HG02763 (cell line): ENCODE data around the gene MATN4.

Source experiments
- ATAC-seq: cut with Tn5 transposase; IDR thresholded peaks from one replicate; pipeline ENCODE4 v1.9.1; 2021; ENCODE audit warnings: mild to moderate bottlenecking, moderate library complexity; ENCODE audit not compliant: unreplicated experiment

MATN4 gene

GRCh38 chr20:45254383-45255262, 53.5 kb downstream of the MATN4 start, which contains the start of gene SLPI:
Gene SLPI (minus strand): TSS chr20:45254564. CDS start chr20:45254543, 21 bp downstream.
- ATAC-seq, result no peak

DNA sequence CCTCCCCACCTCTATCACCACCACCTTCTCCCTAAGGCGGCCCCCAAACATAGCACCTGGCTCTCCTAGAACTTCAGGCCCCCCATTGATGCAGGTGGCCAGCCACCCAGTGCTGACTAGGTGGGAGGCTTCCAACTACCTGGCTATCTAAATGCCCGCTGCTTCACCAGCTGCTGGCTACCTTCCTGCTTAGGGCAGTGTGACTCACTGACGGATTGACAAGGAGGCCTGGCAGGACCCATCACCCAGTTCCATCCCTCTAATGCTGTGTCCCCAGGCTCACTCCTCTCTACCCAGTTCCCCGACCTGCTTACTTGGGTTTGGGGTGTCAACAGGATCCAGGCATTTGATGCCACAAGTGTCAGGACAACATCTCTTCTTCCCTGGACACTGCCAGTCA, 54.8 kb downstream of the MATN4 start:
- ATAC-seq, result no peak

DNA sequence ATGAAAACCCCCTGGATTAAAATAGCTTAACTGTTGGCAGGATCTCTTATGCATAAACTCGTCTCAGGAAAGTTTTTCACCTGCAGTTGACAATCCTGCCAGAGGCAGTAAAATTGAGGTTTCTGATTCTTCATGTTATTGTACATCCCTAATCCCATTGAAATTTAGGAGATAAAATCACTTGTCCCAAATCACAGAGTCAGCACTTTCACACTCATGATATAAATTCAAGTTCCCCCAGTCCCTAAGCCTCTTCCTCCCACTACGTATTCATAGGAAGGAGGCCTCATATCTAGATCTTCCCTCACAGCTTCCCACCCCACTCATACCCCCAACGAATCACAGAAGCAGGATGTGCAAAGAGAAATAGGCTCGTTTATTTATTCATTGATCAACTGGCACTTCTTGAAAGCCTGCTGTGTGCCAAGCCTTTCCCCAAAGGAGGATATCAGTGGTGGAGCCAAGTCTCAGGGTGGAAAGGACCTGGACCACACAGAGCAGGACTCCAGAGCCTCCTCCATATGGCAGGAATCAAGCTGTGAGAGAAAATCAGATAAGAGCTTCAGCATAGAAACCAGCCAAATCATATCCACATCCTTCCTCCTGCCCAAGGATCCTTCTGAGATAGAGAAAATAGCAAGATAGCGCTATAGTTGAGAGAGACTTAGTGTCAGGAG, 56.1 kb downstream of the MATN4 start:
- no peak for ATAC-seq

- no peak for ATAC-seq
Measured at GRCh38 chr20:45248609-45249008, 59.5 kb downstream of the MATN4 start.

- ATAC-seq, result no peak
Measured at GRCh38 chr20:45247865-45248264, 60.2 kb downstream of the MATN4 start.

DNA sequence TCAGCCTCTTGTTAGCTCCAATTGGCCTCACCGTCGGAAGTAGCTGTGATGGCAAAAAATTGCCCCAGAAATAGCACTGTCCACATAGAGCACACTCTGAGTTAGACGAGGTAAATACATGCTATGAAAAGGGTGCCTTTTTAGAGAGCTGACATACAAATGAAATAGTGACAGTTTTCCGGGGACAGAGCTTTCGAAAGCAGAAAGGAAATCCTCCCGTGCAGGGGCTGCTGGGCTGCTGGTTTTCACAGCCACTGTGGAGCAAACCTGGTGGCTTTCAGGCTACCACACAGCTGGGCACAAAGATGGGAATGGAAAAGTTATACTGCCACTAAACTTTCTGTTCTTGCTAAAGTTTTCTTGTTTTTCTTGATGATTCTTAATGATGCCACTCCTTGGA, 62.0 kb downstream of the MATN4 start:
- no peak for ATAC-seq
